Measurements from ENCODE around the gene PA2G4.
A peak's percentile ranks its signal among the peaks of the same experiment; 100 is the strongest.
"Not testable (repeated sequence)": the region's sequence is repeated elsewhere in the genome, so short reads cannot be mapped to it uniquely, and the experiment has no call there.

Gene PA2G4

DNA sequence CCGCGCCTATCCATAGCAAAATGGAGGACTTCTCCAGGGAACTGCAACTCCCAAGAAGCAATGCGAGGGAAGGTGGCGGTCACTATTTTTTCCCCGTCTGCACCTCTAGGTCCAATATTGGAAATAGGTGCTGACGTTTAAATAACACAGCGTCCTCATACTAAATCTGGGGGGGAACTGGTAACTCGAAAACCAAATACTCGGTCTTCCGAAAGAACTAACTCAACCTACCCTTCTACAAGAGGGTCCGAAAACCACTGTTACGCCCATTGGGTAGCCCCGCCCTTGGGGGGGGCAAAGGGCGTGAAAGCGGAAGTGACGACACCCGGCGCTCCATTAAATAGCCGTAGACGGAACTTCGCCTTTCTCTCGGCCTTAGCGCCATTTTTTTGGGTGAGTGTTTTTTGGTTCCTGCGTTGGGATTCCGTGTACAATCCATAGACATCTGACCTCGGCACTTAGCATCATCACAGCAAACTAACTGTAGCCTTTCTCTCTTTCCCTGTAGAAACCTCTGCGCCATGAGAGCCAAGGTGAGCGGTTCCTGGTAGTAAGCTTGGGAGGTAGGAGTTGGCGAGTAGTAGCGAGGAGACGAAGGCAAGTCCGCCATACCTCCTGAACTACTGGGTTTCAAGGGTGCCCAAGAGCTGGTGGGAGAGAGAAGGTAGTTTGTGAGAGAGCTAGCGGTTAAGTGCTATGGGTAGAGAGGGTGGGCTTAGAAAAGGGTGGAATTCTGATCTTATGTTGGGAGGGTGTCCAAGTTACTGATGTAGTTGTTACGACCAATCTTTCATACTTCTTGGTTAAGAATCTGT, 12.1 kb downstream of the PA2G4 start, which contains the start of gene RPL41:
RPL41 (plus strand) TSS at position 367 of the 815 bp plus-strand sequence.
- peak within 1 kb of the TSS; percentile 90 for H3K4me3 ChIP-seq (ENCODE audit: low read length)
- H3K36me3 ChIP-seq (ENCODE audit: control insufficient read depth, insufficient read depth, low read length) = peaks cover 12% of the 10 kb centered on the region
- no peak within 1 kb of the TSS for H3K27ac ChIP-seq (ENCODE audit: low read length)
- WGBS (ENCODE audit: insufficient coverage, insufficient read length) = no CpG with 5 or more reads among the region's 34 CpGs
- H3K27me3 ChIP-seq (ENCODE audit: control insufficient read depth, insufficient read depth, low read length) = no peaks in the 10 kb centered on the region
- no peaks in the 10 kb centered on the region for H3K9me3 ChIP-seq (ENCODE audit: control insufficient read depth, insufficient read depth, low read length)
- DNase-seq (ENCODE audit: low read depth, low spot score) = peak; percentile 91
- peaks cover 2% of the 10 kb centered on the region; the same call in 1 of the 2 replicates for H3K4me1 ChIP-seq (ENCODE audit: control insufficient read depth, insufficient read depth, low read length)

DNA sequence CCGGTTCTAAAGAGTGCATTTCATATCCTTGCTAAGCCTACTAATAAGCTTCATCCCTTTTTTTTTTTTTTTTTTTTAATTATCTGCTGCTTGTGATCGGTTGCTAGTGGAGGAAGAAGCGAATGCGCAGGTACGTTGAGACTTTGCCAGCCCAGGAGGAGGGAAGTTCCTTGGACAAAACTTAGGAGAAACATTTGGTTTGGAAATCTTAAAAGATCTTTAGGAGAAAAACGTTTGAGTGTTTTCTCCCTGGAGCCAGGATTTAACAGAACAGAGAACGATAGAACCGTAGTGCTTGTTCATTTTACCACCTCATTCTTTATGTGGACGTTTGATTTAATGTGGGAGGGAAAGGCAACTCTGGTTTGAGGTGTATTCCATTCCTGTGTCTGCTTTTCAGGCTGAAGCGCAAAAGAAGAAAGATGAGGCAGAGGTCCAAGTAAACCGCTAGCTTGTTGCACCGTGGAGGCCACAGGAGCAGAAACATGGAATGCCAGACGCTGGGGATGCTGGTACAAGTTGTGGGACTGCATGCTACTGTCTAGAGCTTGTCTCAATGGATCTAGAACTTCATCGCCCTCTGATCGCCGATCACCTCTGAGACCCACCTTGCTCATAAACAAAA, 12.8 kb downstream of the PA2G4 start:
- H3K9me3 ChIP-seq (ENCODE audit: control insufficient read depth, insufficient read depth, low read length); DNase-seq (ENCODE audit: low read depth, low spot score); H3K27ac ChIP-seq (ENCODE audit: low read length); H3K27me3 ChIP-seq (ENCODE audit: control insufficient read depth, insufficient read depth, low read length); H3K36me3 ChIP-seq (ENCODE audit: control insufficient read depth, insufficient read depth, low read length); H3K4me1 ChIP-seq (ENCODE audit: control insufficient read depth, insufficient read depth, low read length): not testable (repeated sequence)
- H3K4me3 ChIP-seq (ENCODE audit: low read length) = peak overlapping the region; percentile 90; the same call in 1 of the 2 replicates
- WGBS (ENCODE audit: insufficient coverage, insufficient read length) = no CpG with 5 or more reads among the region's 16 CpGs

DNA sequence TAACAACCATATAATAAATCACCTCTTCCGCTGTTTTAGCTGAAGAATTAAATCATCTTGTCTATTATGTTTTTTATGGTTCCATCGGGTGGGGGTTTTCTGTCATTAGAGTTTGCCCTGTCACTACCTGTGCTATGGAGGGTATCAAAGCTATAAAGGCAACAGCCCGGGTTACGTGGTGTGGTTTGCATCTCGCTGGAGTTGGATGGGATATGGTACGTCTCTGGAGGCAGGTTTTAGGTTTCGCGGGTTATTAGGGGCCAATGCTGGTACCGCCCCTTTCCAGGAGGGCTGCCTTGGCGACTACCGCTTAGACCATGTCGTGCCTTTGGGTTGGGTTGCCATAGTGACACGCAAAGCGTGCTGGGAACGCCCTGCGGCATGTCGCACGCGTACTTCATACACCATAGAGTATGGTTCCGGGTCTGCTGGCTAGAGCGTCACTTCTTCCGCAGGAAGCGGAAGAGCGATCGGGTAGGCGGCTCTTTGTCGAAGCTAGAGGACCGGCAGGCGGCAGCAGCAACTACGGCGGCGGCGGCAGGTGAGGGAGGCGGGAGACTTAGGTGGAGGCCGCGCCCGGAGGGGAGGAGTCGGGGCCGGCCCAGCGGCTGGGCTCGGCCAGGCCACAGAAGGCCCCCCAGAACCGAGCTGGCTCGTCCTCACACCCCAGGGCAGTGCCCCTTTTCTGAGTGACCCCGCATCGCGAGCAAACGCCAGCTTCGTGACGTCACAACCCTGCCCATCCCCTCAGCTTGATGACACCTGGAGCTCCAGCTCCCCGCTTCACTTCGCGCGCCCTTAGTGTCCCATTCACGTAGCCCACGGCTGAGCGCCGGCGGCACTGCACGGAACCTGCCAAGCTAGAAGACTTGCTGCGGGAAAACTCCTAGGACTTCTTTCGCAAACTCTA, 13.7 kb downstream of the PA2G4 start, which contains the start of gene ZC3H10:
ZC3H10 (plus strand) TSS at position 489 of the 910 bp plus-strand sequence. CDS start 2,297 bp downstream, outside the sequence.
- H3K9me3 ChIP-seq (ENCODE audit: control insufficient read depth, insufficient read depth, low read length) = no peaks in the 10 kb centered on the region
- peak; percentile 100 for DNase-seq (ENCODE audit: low read depth, low spot score)
- peaks cover 2% of the 10 kb centered on the region; the same call in 1 of the 2 replicates for H3K4me1 ChIP-seq (ENCODE audit: control insufficient read depth, insufficient read depth, low read length)
- H3K4me3 ChIP-seq (ENCODE audit: low read length) = peak within 1 kb of the TSS; percentile 90; the same call in 1 of the 2 replicates
- H3K27me3 ChIP-seq (ENCODE audit: control insufficient read depth, insufficient read depth, low read length) = no peaks in the 10 kb centered on the region
- peaks cover 5% of the 10 kb centered on the region; the same call in 1 of the 2 replicates for H3K36me3 ChIP-seq (ENCODE audit: control insufficient read depth, insufficient read depth, low read length)
- WGBS (ENCODE audit: insufficient coverage, insufficient read length) = no CpG with 5 or more reads among the region's 61 CpGs
- no peak within 1 kb of the TSS for H3K27ac ChIP-seq (ENCODE audit: low read length)

DNA sequence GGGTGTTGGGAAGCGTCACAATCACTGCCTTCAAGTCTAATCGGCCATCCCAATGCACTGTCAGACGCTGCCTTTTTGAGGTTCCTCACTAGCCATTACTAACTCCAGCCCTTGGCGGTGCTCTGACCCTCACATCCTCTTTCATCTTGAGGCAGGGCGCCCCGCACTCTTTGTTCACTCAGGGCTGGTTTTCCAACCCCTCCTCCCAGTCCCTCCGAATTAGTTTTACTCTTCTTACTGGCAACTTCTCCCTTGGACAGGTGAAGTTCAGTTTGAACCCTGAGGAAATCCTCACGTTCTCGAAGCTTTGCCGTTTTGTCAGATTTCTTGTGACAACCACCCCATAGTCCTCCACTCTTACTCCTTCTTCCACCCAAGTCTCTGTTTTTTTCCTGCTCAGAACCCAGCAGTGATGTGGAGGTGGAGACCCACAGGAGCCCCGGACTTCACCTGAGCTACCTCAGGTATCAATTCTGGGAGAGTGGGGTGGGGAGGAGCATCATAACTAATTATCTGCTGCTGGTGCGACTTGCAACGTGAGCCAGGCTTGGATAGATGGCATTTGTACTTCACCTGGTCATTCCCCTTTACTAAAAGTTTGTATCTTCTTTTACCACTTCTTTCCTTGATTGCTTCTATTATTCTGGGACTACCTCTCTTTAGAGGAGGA, 14.5 kb downstream of the PA2G4 start:
- no peak for DNase-seq (ENCODE audit: low read depth, low spot score)
- Histone ChIP-seq H3K4me1 (ENCODE audit: control insufficient read depth, insufficient read depth, low read length) (peaks cover 2% of the 10 kb centered on the region; the same call in 1 of the 2 replicates), H3K36me3 (ENCODE audit: control insufficient read depth, insufficient read depth, low read length) (peaks cover 5% of the 10 kb centered on the region; the same call in 1 of the 2 replicates), H3K27ac (ENCODE audit: low read length) (no peak overlapping the region), H3K9me3 (ENCODE audit: control insufficient read depth, insufficient read depth, low read length) (no peaks in the 10 kb centered on the region), H3K4me3 (ENCODE audit: low read length) (peak overlapping the region; percentile 74; the same call in 1 of the 2 replicates), H3K27me3 (ENCODE audit: control insufficient read depth, insufficient read depth, low read length) (no peaks in the 10 kb centered on the region)
- WGBS (ENCODE audit: insufficient coverage, insufficient read length) = no CpG with 5 or more reads among the region's 13 CpGs

DNA sequence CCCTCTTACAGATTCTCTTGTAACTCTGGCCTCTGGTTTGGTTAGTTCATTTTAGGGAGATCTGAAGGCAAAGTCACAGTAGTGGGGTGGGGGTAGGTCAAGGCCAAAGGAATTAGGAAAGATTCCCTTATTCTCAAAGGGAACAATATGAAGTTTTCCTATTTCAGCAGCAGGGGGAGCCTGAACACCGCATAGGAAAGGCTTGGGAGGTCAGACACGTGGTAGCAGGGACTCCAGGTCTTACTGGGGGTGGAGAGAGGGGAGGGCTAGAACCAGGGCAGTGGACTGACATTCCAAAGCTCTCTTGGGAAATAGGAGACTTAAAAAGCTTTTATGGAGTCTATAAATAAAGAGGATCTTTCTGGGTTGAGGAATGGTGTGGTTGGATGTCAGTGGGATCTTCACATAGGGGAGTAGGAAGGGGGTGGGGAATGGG, 15.0 kb downstream of the PA2G4 start:
- no CpG with 5 or more reads among the region's 2 CpGs for WGBS (ENCODE audit: insufficient coverage, insufficient read length)
- Histone ChIP-seq H3K36me3 (ENCODE audit: control insufficient read depth, insufficient read depth, low read length) (peaks cover 5% of the 10 kb centered on the region; the same call in 1 of the 2 replicates), H3K9me3 (ENCODE audit: control insufficient read depth, insufficient read depth, low read length) (no peaks in the 10 kb centered on the region), H3K4me1 (ENCODE audit: control insufficient read depth, insufficient read depth, low read length) (peaks cover 2% of the 10 kb centered on the region; the same call in 1 of the 2 replicates), H3K27me3 (ENCODE audit: control insufficient read depth, insufficient read depth, low read length) (no peaks in the 10 kb centered on the region), H3K27ac (ENCODE audit: low read length) (no peak overlapping the region), H3K4me3 (ENCODE audit: low read length) (no peak overlapping the region)
- DNase-seq (ENCODE audit: low read depth, low spot score) = peak; percentile 73

DNA sequence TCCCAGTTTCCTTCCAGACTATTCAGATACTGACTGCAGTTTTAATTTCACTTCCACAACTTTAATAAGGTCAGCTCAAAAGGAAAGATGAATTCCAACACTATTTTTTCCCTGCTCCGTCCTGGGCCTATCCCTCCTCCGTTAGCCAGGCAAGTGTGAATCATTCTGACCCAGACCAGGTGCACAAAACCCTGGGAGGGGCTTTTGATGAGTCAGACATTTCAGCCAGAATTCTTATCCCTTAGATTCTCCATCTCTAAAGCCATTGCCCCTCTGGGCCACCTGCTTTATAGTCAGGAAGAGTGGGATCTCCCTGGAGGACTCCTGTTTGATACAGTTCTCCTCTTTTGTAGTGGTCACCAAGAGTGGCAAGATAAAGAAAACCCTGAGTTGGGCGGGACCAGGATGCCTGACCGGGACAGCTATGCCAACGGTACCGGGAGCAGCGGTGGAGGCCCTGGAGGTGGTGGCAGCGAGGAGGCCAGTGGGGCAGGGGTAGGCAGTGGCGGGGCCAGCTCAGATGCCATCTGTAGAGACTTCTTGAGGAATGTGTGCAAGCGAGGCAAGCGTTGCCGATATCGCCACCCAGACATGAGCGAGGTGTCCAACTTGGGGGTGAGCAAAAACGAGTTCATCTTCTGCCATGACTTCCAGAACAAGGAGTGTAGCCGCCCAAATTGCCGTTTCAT, 15.9 kb downstream of the PA2G4 start:
- H3K9me3 ChIP-seq (ENCODE audit: control insufficient read depth, insufficient read depth, low read length) = no peaks in the 10 kb centered on the region
- H3K27ac ChIP-seq (ENCODE audit: low read length) = no peak overlapping the region
- DNase-seq (ENCODE audit: low read depth, low spot score) = no peak
- H3K36me3 ChIP-seq (ENCODE audit: control insufficient read depth, insufficient read depth, low read length) = peaks cover 5% of the 10 kb centered on the region; the same call in 1 of the 2 replicates
- H3K4me1 ChIP-seq (ENCODE audit: control insufficient read depth, insufficient read depth, low read length) = peaks cover 2% of the 10 kb centered on the region; the same call in 1 of the 2 replicates
- WGBS (ENCODE audit: insufficient coverage, insufficient read length) = no CpG with 5 or more reads among the region's 17 CpGs
- H3K27me3 ChIP-seq (ENCODE audit: control insufficient read depth, insufficient read depth, low read length) = no peaks in the 10 kb centered on the region
- no peak overlapping the region for H3K4me3 ChIP-seq (ENCODE audit: low read length)

DNA sequence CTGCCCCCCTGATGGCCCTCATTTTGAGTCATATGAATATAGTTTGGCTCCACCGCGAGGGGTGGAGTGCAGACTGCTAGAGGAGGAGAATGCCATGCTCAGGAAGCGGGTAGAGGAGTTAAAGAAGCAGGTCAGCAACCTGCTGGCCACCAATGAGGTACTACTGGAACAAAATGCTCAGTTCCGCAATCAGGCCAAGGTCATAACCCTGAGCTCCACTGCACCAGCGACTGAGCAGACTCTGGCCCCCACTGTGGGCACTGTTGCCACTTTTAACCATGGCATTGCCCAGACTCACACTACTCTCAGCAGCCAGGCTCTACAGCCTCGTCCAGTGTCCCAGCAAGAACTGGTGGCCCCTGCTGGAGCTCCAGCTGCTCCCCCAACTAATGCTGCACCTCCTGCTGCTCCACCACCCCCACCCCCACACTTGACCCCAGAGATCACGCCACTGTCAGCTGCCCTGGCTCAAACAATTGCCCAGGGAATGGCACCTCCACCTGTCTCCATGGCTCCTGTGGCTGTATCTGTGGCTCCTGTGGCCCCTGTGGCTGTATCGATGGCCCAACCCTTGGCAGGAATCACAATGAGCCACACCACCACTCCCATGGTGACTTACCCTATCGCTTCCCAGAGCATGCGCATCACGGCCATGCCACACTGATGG, 17.0 kb downstream of the PA2G4 start:
- Histone ChIP-seq H3K9me3 (ENCODE audit: control insufficient read depth, insufficient read depth, low read length) (no peaks in the 10 kb centered on the region), H3K36me3 (ENCODE audit: control insufficient read depth, insufficient read depth, low read length) (peaks cover 5% of the 10 kb centered on the region; the same call in 1 of the 2 replicates), H3K27ac (ENCODE audit: low read length) (no peak overlapping the region), H3K27me3 (ENCODE audit: control insufficient read depth, insufficient read depth, low read length) (no peaks in the 10 kb centered on the region), H3K4me1 (ENCODE audit: control insufficient read depth, insufficient read depth, low read length) (peaks cover 2% of the 10 kb centered on the region; the same call in 1 of the 2 replicates), H3K4me3 (ENCODE audit: low read length) (no peak overlapping the region)
- no peak for DNase-seq (ENCODE audit: low read depth, low spot score)
- WGBS (ENCODE audit: insufficient coverage, insufficient read length) = no CpG with 5 or more reads among the region's 11 CpGs

DNA sequence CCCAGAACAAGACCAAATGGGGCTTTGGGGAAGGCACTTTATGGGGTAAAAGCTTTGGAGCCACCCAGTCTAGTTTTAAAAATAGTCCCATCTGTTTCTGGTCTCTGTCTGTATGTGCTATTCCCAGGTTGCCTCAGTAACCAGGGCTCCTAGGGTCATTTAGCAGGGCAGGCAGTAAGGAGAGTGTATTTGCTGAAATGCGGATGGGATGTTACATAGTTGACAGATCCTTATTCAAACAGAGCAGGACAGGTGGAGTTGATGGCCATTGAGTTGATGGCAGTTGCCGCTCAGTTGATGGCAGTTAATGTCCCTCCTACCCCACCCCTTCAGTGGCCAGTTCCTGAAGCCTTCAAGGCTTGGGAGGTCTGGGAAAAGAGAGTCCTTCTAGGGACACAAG, 18.3 kb downstream of the PA2G4 start:
- Histone ChIP-seq H3K36me3 (ENCODE audit: control insufficient read depth, insufficient read depth, low read length) (peaks cover 5% of the 10 kb centered on the region; the same call in 1 of the 2 replicates), H3K9me3 (ENCODE audit: control insufficient read depth, insufficient read depth, low read length) (no peaks in the 10 kb centered on the region), H3K27ac (ENCODE audit: low read length) (no peak overlapping the region), H3K4me3 (ENCODE audit: low read length) (no peak overlapping the region), H3K4me1 (ENCODE audit: control insufficient read depth, insufficient read depth, low read length) (peaks cover 2% of the 10 kb centered on the region; the same call in 1 of the 2 replicates), H3K27me3 (ENCODE audit: control insufficient read depth, insufficient read depth, low read length) (no peaks in the 10 kb centered on the region)
- no peak for DNase-seq (ENCODE audit: low read depth, low spot score)
- WGBS (ENCODE audit: insufficient coverage, insufficient read length) = no CpG with 5 or more reads among the region's 2 CpGs

DNA sequence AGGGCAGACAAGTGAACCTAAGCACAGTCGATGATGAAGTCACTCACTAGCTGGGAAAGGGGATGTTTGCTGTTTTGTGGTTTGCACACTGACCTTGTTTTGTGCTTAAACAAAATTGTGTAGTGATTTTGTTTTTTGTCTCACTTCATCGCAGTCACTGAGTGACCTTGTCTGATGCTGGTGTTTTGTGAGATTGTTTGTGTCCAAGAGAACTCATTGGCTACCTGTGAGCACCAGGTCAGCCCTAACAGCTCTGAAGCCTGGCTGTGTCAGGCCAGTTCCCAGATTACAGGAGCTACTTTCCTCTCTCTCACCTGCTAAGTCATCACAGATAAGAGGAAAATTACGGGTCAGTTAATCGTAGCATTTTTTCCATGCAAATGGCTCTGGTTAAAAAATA, 19.8 kb downstream of the PA2G4 start:
- H3K36me3 ChIP-seq (ENCODE audit: control insufficient read depth, insufficient read depth, low read length) = 0 out of 2 replicates have a peak, but pooled peaks cover 3% of the 10 kb centered on the region
- no peak overlapping the region for H3K4me3 ChIP-seq (ENCODE audit: low read length)
- H3K4me1 ChIP-seq (ENCODE audit: control insufficient read depth, insufficient read depth, low read length) = no peaks in the 10 kb centered on the region; the same call in 1 of the 2 replicates
- no peaks in the 10 kb centered on the region for H3K9me3 ChIP-seq (ENCODE audit: control insufficient read depth, insufficient read depth, low read length)
- no peak for DNase-seq (ENCODE audit: low read depth, low spot score)
- WGBS (ENCODE audit: insufficient coverage, insufficient read length) = no CpG with 5 or more reads among the region's 4 CpGs
- no peaks in the 10 kb centered on the region for H3K27me3 ChIP-seq (ENCODE audit: control insufficient read depth, insufficient read depth, low read length)
- H3K27ac ChIP-seq (ENCODE audit: low read length) = no peak overlapping the region

Data from iPS DF 6.9 (cell line).